Uterus (tissue), 2 donors: Measurements from ENCODE around the gene ATP1A2.

ENCODE experiments used
- POLR2A ChIP-seq, 2 donors: fragments of 450-650 bp; IDR thresholded peaks; one replicate each; pipeline ENCODE4 v1.6.1; 2016; ENCODE audit warnings: antibody characterized with exemption in 2 of 2, mild to moderate bottlenecking in 1 of 2, moderate library complexity in 1 of 2
- TF ChIP-seq, protein P1 (sequence below), 4 experiments: fragments of 200-600 bp in 2 of 4; fragments of 450-650 bp in 2 of 4; sonication (generic) in 2 of 4; IDR thresholded peaks; one replicate each; pipeline ENCODE4 v1.5.1; 2016 to 2019; ENCODE audit warnings: antibody characterized with exemption in 4 of 4, mild to moderate bottlenecking in 2 of 4, moderate library complexity in 1 of 4

DNA sequence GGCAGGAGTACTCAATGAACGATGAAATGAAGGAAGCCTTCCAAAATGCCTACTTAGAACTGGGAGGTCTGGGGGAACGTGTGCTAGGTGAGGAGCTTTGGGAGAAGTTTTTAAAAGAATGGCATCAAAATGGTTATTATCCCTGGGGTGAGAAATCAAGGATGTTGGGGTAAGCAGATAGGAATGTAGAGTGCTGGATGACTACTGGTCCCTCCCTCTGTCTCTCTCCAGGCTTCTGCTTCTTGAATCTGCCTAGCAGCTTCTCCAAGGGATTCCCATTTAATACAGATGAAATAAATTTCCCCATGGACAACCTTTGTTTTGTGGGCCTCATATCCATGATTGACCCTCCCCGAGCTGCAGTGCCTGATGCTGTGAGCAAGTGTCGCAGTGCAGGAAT lies 55.8 kb downstream of the ATP1A2 start:
- TF ChIP-seq, protein P1, sequence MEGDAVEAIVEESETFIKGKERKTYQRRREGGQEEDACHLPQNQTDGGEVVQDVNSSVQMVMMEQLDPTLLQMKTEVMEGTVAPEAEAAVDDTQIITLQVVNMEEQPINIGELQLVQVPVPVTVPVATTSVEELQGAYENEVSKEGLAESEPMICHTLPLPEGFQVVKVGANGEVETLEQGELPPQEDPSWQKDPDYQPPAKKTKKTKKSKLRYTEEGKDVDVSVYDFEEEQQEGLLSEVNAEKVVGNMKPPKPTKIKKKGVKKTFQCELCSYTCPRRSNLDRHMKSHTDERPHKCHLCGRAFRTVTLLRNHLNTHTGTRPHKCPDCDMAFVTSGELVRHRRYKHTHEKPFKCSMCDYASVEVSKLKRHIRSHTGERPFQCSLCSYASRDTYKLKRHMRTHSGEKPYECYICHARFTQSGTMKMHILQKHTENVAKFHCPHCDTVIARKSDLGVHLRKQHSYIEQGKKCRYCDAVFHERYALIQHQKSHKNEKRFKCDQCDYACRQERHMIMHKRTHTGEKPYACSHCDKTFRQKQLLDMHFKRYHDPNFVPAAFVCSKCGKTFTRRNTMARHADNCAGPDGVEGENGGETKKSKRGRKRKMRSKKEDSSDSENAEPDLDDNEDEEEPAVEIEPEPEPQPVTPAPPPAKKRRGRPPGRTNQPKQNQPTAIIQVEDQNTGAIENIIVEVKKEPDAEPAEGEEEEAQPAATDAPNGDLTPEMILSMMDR (IDR thresholded peaks at IDR 0.05), result no peak
- TF ChIP-seq POLR2A (IDR thresholded peaks at IDR 0.05), result no peak
